Fibroblast of skin of right biceps (primary cell): Measurements from ENCODE around the gene PGM5.
"Not testable (repeated sequence)": the region's sequence is repeated elsewhere in the genome, so short reads cannot be mapped to it uniquely, and the experiment has no call there.

Source experiments
- DNase-seq: peaks from one replicate; pipeline ENCODE4 v3.0.0-alpha.2; 2013

PGM5 gene

GRCh38 chr9:68383894-68384293 lies 27.5 kb downstream of the PGM5 start:
- not testable (repeated sequence) for DNase-seq

- DNase-seq, result not testable (repeated sequence)
Measured at GRCh38 chr9:68389558-68389957, 33.1 kb downstream of the PGM5 start.

DNA sequence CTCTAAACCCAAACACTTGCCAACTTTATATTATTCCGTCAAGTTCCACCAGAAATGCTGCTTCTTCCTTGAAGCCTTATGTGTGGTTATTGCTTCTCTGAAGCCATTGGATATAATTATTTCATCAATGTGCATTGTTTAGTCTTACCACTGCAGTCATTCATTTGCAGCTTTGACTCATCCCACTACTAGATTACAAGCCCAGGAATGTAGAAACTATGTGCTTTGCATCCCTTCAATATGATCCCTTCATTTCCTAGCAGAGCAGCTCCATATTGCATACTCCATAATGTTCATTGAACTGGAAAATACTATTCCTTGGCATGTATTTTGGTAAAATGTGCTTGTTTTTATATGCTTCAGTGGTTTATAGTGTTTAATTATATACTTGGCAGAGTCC lies 34.3 kb downstream of the PGM5 start:
- DNase-seq, result not testable (repeated sequence)

- not testable (repeated sequence) for DNase-seq
Measured at GRCh38 chr9:68396411-68397094, 40.1 kb downstream of the PGM5 start.

DNA sequence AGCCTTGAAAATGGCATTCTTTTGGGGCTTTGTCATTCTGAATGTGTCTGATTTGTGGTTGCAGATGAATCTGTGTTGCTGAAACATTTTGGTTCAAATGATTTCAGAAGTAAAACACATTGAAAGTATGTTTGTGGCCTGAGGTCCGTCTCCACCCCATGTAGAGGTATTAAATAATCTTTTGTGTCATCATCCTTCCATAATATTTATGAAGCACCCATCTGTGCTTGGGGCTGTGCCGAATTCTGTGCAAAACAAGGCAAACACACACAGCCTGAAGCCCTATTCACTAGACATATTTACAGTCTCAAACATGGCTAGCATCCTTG lies 40.6 kb downstream of the PGM5 start:
- peak; percentile 62 for DNase-seq

- DNase-seq, result not testable (repeated sequence)
Measured at GRCh38 chr9:68397796-68398195, 41.4 kb downstream of the PGM5 start.

DNA sequence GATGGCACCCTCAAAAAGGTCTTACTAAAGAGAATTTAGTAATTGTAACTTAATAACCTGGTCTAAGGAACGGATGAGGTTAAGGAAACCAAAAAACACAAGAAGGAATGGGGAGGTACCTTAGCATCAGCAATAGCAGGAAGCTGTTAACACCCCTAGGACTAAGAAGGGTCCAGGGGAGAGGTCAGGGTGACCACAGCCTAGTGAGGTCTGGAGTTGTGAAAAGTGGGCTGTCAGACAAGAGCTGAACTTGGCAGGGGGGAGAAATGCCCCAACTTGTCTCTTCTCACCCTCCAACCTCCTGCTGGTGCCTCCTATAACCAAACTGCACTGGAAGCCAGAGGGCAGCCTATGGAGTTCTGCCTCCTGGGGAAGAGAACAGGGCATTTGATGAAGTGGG lies 41.9 kb downstream of the PGM5 start:
- not testable (repeated sequence) for DNase-seq

GRCh38 chr9:68404421-68405185 lies 48.2 kb downstream of the PGM5 start:
- DNase-seq, result not testable (repeated sequence)

DNA sequence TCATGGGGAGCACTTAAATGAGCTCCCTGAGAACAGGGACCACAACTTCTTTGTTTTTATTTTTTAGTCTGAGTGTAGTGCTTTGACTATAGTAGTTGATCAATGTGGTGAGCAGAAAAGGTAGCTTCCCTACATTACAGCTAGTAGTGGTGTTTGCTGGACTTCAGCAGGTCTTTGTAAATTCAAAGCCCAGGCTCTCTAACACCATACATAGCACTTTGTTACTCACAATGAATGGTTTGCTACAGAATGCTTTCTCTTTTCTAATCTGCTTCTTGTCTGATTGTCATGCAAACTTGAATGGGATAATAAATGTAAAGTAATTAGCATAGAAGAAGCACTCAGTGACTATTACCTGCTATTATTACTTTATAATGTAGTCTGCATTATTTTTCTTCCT lies 55.5 kb downstream of the PGM5 start:
- not testable (repeated sequence) for DNase-seq

DNA sequence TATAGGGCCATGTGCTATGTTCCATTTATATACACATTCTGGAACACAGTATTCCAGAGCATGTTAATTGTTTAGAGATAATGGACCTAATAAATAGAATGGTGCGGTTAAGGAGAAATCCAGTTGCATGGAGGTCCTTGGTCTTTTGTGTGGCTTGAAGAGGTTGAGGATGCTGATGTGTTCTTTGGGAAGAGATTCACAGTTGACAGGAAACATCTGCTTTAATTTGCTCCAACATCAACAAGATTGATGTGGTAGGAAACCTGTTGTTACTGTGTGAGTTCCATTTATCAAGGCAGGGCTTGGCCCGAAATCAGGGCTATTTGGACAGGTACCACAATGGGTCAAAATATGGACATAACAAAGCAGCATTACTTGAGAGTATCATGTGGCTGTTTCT lies 56.3 kb downstream of the PGM5 start:
- not testable (repeated sequence) for DNase-seq

GRCh38 chr9:68415065-68415464 lies 58.7 kb downstream of the PGM5 start:
- not testable (repeated sequence) for DNase-seq

GRCh38 chr9:68416936-68417564 lies 60.6 kb downstream of the PGM5 start:
- no peak for DNase-seq

GRCh38 chr9:68417762-68418161 lies 61.4 kb downstream of the PGM5 start:
- DNase-seq, result no peak

DNA sequence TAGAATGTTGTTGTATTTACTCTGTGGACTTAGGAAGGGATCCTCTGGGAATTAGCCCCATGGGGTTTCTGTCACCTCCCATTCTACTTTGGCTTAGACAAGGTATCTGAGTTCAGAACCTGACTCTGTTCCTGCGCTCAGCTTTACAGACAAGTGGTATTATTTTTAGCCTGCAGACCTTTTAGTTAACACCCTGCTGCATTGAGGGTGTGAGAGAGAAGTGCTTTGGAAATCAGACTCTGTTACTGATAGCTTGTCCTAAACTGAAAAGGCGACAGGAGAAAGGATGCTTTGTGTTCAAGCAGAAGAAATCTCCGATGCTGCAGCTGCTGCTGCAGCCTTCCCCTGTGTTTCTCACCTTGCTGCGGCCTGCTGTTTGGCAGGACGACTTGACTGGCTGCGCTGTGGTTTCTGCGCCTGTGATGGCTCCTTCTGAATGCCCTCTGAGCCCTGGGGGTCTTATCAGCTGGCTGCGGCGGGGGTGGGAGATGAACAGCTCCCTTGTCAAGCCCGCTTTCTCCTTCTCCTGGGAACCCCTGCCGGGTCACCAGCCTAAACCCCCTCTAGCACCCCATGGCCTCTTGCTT lies 61.9 kb downstream of the PGM5 start:
- no peak for DNase-seq

GRCh38 chr9:68419901-68420300 lies 63.5 kb downstream of the PGM5 start:
- no peak for DNase-seq

- no peak for DNase-seq
Measured at GRCh38 chr9:68426755-68427154, 70.3 kb downstream of the PGM5 start.

- no peak for DNase-seq
Measured at GRCh38 chr9:68427216-68427977, 71.0 kb downstream of the PGM5 start.

DNA sequence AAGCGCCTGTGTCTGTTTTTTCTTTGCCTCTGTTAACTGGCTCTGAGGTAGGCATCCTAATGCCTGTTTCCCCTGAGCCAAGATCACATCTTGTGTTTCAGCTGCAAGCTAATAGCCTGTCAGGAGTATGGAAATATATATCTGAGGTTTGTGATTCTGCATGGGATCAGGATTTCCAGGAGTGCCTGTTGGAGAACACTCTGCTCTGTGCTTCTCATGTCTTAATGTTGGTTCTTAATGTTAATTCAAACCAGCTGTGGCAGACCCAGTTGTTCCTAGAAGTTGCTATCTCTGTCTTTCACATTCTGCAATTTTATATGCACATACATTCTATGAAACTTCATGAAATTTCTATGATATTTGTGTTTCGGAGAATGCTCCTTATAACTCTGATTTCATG lies 72.1 kb downstream of the PGM5 start:
- no peak for DNase-seq

DNA sequence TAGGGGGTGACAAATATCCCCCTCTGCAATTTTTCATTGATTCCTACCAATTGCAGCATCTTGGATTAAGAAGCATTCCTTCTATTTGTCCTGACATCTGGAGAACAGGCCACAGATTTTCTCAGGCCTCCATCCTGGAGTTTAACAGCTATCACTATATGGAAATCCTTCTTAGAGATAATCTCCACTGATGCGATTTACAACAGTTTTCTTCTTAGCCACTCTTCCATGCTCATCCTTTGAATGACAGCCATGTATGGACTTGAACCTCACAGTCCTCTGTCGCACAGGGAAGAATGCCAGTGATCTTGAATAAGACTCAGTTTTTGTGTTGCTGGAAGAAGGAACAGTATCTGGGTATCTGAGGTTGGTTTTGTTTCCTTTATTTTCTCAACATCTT lies 73.2 kb downstream of the PGM5 start:
- DNase-seq, result no peak

DNA sequence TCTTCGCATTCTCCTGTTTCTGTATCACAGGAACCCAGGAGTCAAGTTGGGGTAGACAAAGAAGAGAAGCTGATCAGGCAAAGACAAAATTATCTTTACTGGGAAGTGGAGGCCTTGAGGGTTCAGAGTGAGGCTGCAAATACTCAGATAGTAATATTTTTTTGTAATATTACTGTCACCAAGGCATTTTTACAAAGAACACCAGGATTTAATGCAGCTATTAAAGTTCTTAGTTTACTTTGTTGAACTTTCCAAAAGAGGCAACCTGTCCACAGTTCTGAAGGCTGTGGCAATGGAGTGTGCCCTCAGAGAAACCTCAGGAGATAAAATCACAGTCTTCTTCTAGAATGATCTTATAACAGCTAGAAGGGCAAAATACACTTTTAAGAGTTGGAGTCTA lies 74.9 kb downstream of the PGM5 start:
- no peak for DNase-seq

DNA sequence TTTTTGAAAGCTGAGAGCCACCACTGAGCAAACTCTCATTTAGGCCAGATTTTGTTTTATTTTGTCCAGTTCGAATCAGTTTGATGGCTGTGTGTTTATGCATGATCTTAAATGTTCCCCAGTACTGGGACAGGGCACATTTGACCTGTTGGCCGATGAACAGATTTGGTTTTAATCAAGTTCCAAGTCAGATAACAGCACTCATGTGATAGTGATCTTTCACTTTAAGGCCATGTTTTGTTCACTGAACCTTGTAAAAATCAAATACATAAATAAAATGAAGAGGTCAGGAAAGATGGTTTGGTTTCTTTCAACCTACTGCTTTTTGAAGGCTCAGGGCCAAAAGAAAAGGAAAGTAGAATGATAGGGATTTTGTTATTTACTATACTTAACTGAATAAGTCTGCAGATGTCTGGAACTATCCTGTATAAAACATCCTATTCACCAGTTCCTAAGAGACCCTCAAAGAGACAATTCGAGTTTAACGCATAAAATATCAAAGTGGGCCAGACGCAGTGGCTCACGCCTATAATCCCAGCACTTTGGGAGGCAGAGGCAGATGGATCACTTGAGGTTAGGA lies 77.2 kb downstream of the PGM5 start:
- no peak for DNase-seq

- DNase-seq, result no peak
Measured at GRCh38 chr9:68437785-68438184, 81.4 kb downstream of the PGM5 start.

- no peak for DNase-seq
Measured at GRCh38 chr9:68443624-68444023, 87.2 kb downstream of the PGM5 start.
